ENCODE results near the gene ERRFI1. TPM values are rescaled to one million over a fixed set of nuclear protein-coding genes. Genes with fewer than 3 reads are reported as not detected.
A peak's percentile ranks its signal among the peaks of the same experiment; 100 is the strongest.

ERRFI1 gene
- total and polyA plus RNA-seq, 2 experiments from 2014 or later: 123 to 163 TPM

DNA sequence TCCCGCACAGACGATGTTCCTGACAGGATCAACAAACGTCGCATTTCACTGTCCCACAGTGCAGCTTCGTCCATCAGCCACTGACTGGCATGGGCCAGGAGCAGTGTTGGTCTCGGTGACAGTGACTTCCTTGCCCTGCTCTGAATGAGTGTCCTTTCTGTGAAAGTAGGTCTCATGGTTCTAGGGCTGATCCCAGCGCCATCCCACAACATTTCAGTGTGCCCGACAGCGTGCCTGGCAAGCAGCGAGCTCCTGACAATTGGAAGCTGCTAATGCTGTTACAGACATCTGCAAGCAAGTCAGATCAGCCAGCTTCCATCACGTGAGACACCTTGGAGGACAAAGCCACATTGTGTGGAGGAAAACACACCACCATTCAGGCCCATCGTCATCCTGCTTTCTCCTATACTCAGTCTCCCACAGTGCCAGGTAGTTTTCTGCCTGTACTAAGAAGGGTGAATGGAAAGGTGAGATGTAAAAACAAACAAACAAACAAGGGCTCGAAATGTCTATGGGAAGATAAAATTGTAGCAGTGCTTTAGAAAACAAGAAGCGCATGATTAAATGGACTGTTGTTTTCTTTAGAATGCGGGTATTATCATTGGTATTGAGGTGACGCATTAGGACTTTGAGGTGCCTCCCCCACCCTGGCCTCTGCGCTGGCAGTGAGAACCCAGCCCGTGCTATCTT, 21.9 kb downstream of the ERRFI1 start:
- TF ChIP-seq, protein P1, sequence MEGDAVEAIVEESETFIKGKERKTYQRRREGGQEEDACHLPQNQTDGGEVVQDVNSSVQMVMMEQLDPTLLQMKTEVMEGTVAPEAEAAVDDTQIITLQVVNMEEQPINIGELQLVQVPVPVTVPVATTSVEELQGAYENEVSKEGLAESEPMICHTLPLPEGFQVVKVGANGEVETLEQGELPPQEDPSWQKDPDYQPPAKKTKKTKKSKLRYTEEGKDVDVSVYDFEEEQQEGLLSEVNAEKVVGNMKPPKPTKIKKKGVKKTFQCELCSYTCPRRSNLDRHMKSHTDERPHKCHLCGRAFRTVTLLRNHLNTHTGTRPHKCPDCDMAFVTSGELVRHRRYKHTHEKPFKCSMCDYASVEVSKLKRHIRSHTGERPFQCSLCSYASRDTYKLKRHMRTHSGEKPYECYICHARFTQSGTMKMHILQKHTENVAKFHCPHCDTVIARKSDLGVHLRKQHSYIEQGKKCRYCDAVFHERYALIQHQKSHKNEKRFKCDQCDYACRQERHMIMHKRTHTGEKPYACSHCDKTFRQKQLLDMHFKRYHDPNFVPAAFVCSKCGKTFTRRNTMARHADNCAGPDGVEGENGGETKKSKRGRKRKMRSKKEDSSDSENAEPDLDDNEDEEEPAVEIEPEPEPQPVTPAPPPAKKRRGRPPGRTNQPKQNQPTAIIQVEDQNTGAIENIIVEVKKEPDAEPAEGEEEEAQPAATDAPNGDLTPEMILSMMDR (IDR thresholded peaks at IDR 0.05; ENCODE audit: poor library complexity): no peak
- no peak for TF ChIP-seq EZH2 (IDR thresholded peaks at IDR 0.05; ENCODE audit: borderline replicate concordance)
- no peak for TF ChIP-seq EZH2phosphoT487 (IDR thresholded peaks at IDR 0.05; ENCODE audit: low read depth, severe bottlenecking, unreplicated experiment)
- Histone ChIP-seq H3K36me3 (replicated peaks; ENCODE audit: insufficient read depth, low read depth) (no peaks in the 10 kb centered on the region), H4K20me1 (ENCODE audit: insufficient read depth, poor library complexity, severe bottlenecking) (no peaks in the 10 kb centered on the region), H3K9me2 (replicated peaks; ENCODE audit: insufficient read depth) (no peaks in the 10 kb centered on the region), H3K4me2 (peak overlapping the region; percentile 55), H3K9me3 (ENCODE audit: low read depth) (no peaks in the 10 kb centered on the region), H3K27ac (peak overlapping the region; percentile 60), H3K27me3 (no peaks in the 10 kb centered on the region), H3K79me2 (no peaks in the 10 kb centered on the region), H3K4me3 (no peak overlapping the region), H3K4me1 (ENCODE audit: insufficient read depth) (peaks cover 38% of the 10 kb centered on the region), H2AFZ (no peak overlapping the region)
- no peak for DNase-seq (ENCODE audit: low spot score)
- 56% methylated on average over 18 of the region's 18 CpGs for WGBS (ENCODE audit: low lambda C conversion rate, missing lambda C conversion rate)

DNA sequence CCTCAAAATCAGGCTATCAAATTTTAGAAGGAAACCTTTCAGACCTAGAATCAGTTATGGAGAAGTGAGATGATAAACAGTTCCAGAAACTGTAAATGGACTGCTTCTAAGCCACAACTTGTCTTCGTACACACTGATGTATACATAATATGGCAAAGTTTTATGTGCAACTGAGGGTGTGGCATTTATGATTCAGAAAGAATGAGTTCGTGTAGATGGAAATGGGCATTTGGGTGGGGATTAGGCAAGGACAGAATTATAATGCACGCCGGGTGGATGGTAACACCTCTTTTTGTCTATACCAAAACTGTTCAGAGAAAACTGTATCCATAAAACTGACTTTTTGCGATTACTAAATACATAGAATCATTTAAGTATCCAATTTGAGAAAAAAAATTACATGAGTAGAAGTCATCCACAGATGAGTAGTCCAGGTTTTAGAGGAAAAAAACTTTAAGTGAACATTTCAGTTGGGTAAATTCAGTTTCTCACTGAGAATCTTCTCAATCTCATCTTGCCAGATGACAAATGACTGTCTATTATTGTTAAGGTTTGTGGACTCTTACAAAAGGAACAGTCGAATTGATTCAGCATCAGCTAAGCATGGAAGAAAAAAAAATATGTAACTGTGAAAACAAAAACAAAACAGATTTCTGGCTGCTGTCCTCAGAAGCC, 22.5 kb downstream of the ERRFI1 start:
- Histone ChIP-seq H4K20me1 (ENCODE audit: insufficient read depth, poor library complexity, severe bottlenecking) (no peaks in the 10 kb centered on the region), H3K79me2 (no peaks in the 10 kb centered on the region)
- 72% methylated on average over 6 of the region's 6 CpGs for WGBS (ENCODE audit: low lambda C conversion rate, missing lambda C conversion rate)

DNA sequence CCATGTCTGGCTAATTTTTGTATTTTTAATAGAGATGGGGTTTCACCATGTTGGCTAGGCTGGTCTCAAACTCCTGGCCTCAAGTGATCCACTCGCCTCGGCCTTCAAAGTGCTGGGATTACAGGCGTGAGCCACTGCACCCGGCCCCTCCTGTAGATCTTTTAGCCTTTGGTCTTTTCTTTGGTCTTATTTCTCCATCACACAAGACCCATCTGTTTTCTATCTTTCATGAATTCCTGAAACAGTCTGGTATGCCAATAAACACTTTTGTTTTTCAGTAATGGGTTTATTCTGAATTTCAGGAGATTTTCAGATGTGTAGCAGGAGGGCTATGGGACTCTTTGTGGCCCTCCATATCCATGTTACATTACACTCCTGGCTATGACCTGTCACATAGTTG, 23.2 kb downstream of the ERRFI1 start:
- Histone ChIP-seq H4K20me1 (ENCODE audit: insufficient read depth, poor library complexity, severe bottlenecking) (no peaks in the 10 kb centered on the region), H3K4me1 (ENCODE audit: insufficient read depth) (peaks cover 38% of the 10 kb centered on the region), H3K79me2 (no peaks in the 10 kb centered on the region), H3K9me3 (ENCODE audit: low read depth) (no peaks in the 10 kb centered on the region), H3K27ac (peak overlapping the region; percentile 60), H3K4me2 (no peak overlapping the region), H2AFZ (no peak overlapping the region), H3K27me3 (no peaks in the 10 kb centered on the region), H3K36me3 (replicated peaks; ENCODE audit: insufficient read depth, low read depth) (no peaks in the 10 kb centered on the region), H3K4me3 (no peak overlapping the region), H3K9me2 (replicated peaks; ENCODE audit: insufficient read depth) (no peaks in the 10 kb centered on the region)
- TF ChIP-seq, protein P1 (IDR thresholded peaks at IDR 0.05; ENCODE audit: poor library complexity): no peak
- TF ChIP-seq EZH2 (IDR thresholded peaks at IDR 0.05; ENCODE audit: borderline replicate concordance) (no peak), EZH2phosphoT487 (IDR thresholded peaks at IDR 0.05; ENCODE audit: low read depth, severe bottlenecking, unreplicated experiment) (no peak)
- DNase-seq (ENCODE audit: low spot score): no peak
- WGBS (ENCODE audit: low lambda C conversion rate, missing lambda C conversion rate): 46% methylated on average over 4 of the region's 4 CpGs

More for the DNA sequence above, 22.5 kb downstream of the ERRFI1 start:
- no peaks in the 10 kb centered on the region for H3K36me3 ChIP-seq (replicated peaks; ENCODE audit: insufficient read depth, low read depth)
- H3K27ac ChIP-seq: peak overlapping the region; percentile 60
- no peak overlapping the region for H2AFZ ChIP-seq
- TF ChIP-seq EZH2 (IDR thresholded peaks at IDR 0.05; ENCODE audit: borderline replicate concordance): no peak
- TF ChIP-seq, protein P1 (IDR thresholded peaks at IDR 0.05; ENCODE audit: poor library complexity): no peak
- H3K9me2 ChIP-seq (replicated peaks; ENCODE audit: insufficient read depth): no peaks in the 10 kb centered on the region
- H3K27me3 ChIP-seq: no peaks in the 10 kb centered on the region
- no peak for DNase-seq (ENCODE audit: low spot score)
- peak overlapping the region; percentile 55 for H3K4me2 ChIP-seq
- peaks cover 38% of the 10 kb centered on the region for H3K4me1 ChIP-seq (ENCODE audit: insufficient read depth)
- H3K9me3 ChIP-seq (ENCODE audit: low read depth): no peaks in the 10 kb centered on the region
- H3K4me3 ChIP-seq: no peak overlapping the region

All from hepatocyte (in vitro differentiated cells).